Left forelimb (tissue), 1 donor: Measurements from ENCODE around the gene CYGB.
A peak's percentile ranks its signal among the peaks of the same experiment; 100 is the strongest.
"Not testable (repeated sequence)": the region's sequence is repeated elsewhere in the genome, so short reads cannot be mapped to it uniquely, and the experiment has no call there.

ENCODE experiments used
- DNase-seq: peaks from one replicate; pipeline ENCODE4 v3.0.0-alpha.2; 2018; ENCODE audit warnings: low spot score

CYGB gene

GRCh38 chr17:76523084-76524037 lies 14.1 kb downstream of the CYGB start:
- DNase-seq, result peak; percentile 89

DNA sequence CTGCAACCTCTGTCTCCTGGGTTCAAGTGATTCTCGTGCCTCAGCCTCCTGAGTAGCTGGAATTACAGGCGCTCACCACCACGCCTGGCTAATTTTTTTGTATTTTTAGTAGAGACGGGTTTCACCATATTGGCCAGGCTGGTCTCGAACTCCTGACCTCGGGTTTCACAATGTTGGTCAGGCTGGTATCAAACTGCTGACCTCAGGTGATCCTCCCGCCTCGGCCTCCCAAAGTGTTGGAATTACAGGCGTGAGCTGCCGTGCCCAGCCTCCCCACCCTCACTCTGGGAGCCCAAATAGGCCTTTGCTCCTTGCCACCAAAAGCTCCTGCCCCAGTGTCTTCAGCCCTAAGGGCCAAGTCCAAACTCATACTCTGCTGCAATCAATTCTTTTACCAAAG lies 15.8 kb downstream of the CYGB start:
- not testable (repeated sequence) for DNase-seq

DNA sequence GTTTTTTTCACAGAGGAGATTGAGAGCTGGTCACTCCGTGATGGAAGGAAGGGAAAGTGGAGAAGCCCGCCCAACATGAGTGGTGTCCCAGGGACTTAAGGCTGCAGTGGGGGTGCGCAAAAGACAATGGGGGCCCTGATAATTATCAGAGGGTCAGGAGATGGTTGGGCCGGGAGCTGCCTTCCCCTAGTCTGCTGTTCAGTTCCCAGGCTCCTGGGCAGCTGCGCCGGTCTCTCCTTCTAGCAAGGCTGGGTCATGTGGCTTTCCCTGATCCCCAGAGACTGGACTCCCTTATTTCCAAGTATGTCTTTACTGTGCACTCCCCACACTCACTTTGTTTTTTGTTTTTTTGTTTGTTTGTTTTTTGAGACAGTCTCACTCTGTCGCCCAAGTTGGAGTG lies 16.2 kb downstream of the CYGB start:
- DNase-seq, result no peak

DNA sequence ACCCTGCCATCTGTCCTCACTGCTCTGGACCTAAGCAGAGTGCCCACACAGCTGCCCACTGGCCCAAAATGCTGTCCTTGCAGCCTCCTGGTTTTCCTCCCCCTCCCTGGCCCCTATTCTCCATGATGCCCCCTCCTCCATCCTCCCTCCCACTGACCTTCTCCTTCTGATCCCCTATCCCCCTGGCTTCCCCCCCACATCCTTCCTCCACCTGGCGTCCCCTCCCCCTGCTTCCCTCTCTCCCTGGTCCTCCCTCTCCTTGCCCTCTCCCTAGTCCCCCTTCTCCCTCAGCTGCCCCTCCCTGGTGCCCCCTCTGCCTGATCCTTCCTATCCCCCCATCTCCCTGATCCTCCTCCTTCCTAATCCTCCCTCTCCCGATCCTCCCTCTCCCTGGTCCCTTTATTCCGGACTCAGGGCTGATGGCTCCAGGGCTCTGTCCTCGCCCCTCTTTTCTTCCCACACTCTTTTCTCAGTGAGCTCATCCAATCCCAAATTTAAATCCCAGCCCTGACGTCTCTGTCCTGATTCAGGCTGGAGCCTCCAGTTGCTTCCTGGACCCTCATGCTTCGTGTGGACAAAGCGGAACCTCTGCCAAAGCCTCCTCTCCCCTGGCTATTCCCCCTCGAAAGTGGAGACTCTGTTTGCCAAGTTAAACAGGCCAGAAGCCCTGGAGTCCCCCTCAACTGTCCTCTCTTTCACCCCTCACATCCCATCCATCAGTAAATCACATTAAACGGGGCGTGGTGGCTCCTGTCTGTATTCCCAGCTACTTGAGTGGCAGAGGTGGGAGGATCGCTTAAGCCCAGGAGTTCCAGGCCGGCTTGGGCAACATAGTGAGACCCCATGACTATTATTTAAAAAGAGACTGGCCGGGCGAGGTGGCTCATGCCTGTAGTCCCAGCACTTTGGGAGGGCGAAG lies 18.2 kb downstream of the CYGB start:
- DNase-seq, result no peak

GRCh38 chr17:76517638-76518038 lies 19.9 kb downstream of the CYGB start:
- DNase-seq, result no peak

DNA sequence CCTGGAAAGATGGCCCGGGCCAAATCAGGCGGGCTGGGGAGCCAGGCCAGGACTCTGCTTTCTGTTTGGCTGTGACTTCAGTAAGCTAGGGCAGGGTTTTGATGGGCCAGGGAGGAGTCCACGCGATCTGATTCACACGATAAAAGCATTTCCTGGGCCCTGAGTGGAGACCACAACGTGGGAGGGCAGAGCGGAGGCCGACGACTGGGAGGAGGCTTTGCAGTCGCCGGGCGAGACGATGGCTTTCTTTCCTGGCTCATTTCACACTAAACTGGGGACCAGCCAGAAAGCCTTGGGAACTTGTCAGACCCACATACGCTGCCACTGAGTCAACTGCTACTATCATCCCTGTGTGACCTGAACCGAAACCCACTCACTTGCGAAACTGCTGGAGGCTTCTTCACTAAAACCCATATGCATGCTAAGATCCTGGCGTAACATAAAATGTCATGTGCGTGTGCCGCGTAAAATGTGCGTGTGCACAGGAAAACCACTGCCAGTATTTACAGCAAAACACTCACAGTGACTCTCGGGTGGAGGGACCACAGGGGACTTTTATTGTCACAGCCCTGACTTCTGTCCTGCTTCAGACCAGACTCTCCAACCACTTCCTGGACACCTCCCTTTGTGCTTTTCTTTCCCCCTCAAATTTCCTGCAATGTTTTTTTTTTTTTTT lies 22.1 kb downstream of the CYGB start:
- no peak for DNase-seq

GRCh38 chr17:76514355-76514754 lies 23.2 kb downstream of the CYGB start:
- not testable (repeated sequence) for DNase-seq

- DNase-seq, result no peak
These were observed 24.2 kb downstream of the CYGB start for GRCh38 chr17:76513306-76513692.

DNA sequence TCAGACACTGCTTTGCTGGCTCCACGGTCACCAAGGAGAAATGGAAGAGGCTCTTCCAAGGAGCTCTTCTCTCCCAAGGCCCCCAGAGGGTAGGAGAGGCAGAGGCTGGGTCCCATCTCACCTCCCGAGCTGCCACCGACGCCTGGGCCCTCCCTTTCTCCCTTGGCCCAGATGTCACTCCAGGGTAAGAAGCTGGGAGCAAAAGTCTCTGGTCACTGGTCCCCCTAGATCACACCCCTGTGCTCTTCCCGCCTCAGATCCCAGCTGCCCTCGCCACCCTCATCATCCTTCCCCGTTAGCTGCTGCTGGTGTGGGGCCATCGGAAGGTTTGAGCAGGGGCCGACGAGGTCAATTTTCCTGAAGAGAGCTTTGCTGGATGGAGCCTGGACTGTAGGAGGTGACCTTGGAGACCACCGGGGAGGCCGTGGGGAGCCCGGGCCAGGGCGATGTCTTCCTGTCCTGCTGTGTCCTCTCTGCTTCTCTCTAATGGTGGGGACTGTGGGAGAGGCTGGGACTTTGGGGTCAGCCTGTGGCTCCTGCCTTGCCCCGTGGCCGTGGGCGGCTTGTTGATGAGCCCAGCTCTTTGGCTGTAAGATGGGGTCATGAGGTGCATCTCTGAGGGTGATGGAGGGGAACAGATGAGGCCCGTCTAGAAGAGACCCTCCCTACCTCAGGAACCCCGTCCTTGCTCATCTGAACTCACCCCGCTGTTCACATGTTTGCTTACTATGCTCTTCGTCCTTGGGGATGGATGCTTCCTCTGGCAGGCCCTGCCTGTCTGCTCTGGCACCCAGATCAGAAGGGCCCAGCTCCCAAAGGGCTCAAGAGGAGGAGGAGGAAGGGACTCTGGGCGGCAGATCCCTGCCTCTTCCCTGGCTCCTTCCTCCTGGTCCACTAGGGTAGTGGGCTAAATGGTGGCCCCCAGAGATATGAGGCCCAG lies 24.9 kb downstream of the CYGB start:
- no peak for DNase-seq

DNA sequence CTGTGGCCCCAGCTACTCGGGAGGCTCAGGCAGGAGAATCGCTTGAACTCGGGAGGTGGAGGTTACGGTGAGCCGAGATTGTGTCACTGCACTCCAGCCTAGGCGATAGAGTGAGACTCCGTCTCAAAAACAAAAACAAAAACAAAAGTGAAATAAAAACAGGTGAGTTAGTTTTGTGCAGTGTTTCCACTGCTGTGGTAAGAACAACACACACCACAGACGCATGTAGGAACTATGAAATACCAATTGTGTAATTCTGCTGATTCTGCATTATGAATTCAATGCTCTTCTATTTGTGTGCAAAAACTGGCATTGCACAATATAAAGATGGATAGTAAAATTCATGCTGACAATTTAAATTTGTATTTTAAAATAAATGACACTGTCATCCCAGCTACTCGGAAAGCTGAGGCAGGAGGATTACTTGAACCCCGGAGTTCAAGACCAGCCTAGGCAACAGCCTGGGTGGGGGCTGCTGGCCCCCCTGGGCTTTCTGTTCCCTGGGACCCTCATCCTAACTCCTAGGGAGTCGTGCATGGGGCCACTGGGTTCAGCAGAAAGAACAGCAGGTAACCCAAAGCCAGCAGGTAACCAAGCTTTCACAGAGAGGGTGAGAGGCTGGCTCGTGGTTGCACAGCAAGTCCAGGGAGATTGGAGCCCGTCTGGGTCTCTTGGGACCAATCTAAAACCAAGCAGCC lies 25.7 kb downstream of the CYGB start:
- DNase-seq, result no peak

DNA sequence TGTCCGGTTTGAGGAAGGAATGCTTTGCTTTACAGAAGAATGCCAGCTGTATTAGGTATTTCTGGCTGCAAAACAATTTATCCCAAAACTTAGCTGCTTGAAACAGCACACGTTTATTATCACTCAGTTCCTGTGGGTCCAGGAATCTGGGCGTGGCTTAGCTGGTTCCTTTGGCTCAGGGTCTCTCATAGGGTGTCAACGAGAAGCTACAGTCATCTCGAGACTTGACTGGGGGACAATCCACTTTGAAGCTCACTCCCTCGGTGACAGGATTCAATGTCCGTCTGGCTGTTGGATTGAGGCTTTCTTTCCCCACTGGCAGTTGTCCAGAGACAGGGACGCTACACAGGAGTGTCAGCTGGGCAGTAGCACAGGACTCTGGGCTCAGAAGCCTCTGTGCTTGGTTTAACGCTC lies 26.7 kb downstream of the CYGB start:
- DNase-seq, result no peak

- DNase-seq, result not testable (repeated sequence)
These were observed 28.9 kb downstream of the CYGB start for GRCh38 chr17:76508472-76509063.

- DNase-seq, result peak; percentile 91
These were observed 30.8 kb downstream of the CYGB start for GRCh38 chr17:76506408-76507345.

DNA sequence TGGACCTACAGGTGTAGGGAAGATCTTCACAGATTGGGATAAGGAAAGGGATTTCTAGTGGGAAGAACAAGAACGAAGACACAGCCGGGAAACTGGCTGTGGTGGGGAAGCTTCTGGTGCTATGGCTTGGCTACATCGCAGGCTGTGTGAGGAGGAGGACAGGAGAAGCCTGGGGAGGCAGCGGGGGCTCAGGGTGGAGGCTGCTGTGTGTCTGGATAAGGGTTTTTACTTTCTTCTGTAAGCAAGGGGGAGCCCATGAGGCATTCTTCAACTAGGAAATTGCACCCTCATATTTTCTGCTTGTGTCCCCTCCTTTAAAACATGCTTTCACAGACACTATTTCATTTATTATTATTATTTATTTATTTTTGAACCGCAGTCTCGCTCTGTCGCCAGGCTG lies 33.4 kb downstream of the CYGB start:
- DNase-seq, result no peak

- DNase-seq, result no peak
These were observed 34.9 kb downstream of the CYGB start for GRCh38 chr17:76502341-76503211.

GRCh38 chr17:76501827-76502307 lies 35.6 kb downstream of the CYGB start:
- DNase-seq, result no peak

DNA sequence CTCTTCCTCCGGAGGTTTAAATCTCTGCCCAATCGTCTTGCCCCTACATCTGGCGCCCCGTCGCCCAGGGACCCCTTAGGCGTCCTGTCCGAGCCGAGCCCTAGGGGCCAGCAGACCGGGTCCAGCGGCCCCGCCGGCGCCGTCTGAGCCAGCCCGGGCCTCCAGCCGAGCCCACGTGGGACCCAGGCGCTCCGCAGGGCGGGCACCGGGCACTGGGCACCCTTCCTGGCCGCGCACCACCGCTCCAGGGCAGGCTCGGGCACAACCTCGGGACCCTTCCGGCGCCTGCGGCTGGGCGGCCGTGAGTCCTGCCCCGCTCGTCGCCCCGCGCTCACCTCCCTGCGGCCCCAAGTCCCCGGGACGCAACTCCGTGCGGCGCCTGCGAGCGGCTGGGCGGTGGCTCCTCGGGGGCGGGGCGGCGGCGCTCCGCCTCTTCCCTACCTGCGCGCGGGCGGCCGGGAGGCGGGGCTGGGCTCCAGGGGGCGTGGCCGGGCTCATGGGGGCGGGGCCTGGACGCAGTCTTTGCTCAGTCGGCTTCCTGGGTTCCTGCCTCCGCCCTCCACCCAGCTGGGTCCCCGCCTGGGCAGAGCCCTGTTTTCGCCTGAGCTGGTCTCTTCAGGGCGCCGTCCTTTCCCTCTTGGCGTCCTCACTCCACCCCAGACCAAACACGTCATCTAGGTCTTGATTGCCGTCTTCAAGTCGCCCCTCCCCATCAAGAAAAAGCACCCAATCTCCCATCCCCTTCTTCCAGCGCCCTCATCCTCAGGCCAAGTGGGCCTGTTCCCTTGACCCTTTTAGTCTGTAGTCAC lies 36.3 kb downstream of the CYGB start, which contains the start of gene RHBDF2:
Gene RHBDF2 (minus strand): TSS at position 406 of the 809 bp plus-strand sequence. CDS start 19,899 bp downstream, outside the sequence.
- DNase-seq, result no peak
